ENCODE data around the gene ZMAT3. TPM values are rescaled to one million over a fixed set of nuclear protein-coding genes. Genes with fewer than 3 reads are reported as not detected.
A peak's percentile ranks its signal among the peaks of the same experiment; 100 is the strongest.

Gene ZMAT3
- total and polyA plus RNA-seq, 2 of the 8 experiments (the other 6 are each of a cell fraction or from before 2014, with no cell fraction given): 5.0 to 9.2 TPM

GRCh38 chr3:179071323-179072099, at the start of gene ZMAT3 (continued):
- no peak for TF ChIP-seq CTBP2 (IDR thresholded peaks at IDR 0.05; ENCODE audit: borderline replicate concordance, insufficient read depth, insufficient read length, low read length)
- peak; percentile 83 for TF ChIP-seq MAX (IDR thresholded peaks at IDR 0.05)
- TF ChIP-seq CHD2 (IDR thresholded peaks at IDR 0.05; ENCODE audit: low read length): no peak
- no peak for TF ChIP-seq JUN (IDR thresholded peaks at IDR 0.05; ENCODE audit: low read depth, low read length)
- TF ChIP-seq E2F6 (IDR thresholded peaks at IDR 0.05): no peak; the same call in 1 of the 2 replicates
- no peak for TF ChIP-seq CEBPB (IDR thresholded peaks at IDR 0.05; ENCODE audit: low read depth, low read length)
- TF ChIP-seq NANOG (IDR thresholded peaks at IDR 0.05; ENCODE audit: insufficient read depth, low read depth, low read length, poor library complexity, severe bottlenecking): no peak
- no peak for TF ChIP-seq TEAD4 (IDR thresholded peaks at IDR 0.05; ENCODE audit: low read depth, low read length)
- no peak for TF ChIP-seq SP1 (IDR thresholded peaks at IDR 0.05; ENCODE audit: low read depth, low read length)
- no peak for TF ChIP-seq CHD1 (IDR thresholded peaks at IDR 0.05; ENCODE audit: low read depth, low read length)
- no peak for TF ChIP-seq RXRA (IDR thresholded peaks at IDR 0.05; ENCODE audit: insufficient read depth, low read depth, low read length)
- TF ChIP-seq EGR1 (IDR thresholded peaks at IDR 0.05; ENCODE audit: borderline replicate concordance, low read depth, low read length): no peak
- no peak for TF ChIP-seq JUND (IDR thresholded peaks at IDR 0.05; ENCODE audit: low read length)
- no peak for TF ChIP-seq GTF2F1 (IDR thresholded peaks at IDR 0.05; ENCODE audit: borderline replicate concordance, low read depth, low read length)
- no peak for TF ChIP-seq EP300 (IDR thresholded peaks at IDR 0.05; ENCODE audit: borderline replicate concordance in 1 of 2, low read depth in 2 of 2, low read length in 2 of 2)
- no peak for TF ChIP-seq FOSL1 (IDR thresholded peaks at IDR 0.05; ENCODE audit: insufficient read depth, low read depth, low read length)
- TF ChIP-seq, protein P1, sequence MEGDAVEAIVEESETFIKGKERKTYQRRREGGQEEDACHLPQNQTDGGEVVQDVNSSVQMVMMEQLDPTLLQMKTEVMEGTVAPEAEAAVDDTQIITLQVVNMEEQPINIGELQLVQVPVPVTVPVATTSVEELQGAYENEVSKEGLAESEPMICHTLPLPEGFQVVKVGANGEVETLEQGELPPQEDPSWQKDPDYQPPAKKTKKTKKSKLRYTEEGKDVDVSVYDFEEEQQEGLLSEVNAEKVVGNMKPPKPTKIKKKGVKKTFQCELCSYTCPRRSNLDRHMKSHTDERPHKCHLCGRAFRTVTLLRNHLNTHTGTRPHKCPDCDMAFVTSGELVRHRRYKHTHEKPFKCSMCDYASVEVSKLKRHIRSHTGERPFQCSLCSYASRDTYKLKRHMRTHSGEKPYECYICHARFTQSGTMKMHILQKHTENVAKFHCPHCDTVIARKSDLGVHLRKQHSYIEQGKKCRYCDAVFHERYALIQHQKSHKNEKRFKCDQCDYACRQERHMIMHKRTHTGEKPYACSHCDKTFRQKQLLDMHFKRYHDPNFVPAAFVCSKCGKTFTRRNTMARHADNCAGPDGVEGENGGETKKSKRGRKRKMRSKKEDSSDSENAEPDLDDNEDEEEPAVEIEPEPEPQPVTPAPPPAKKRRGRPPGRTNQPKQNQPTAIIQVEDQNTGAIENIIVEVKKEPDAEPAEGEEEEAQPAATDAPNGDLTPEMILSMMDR (IDR thresholded peaks at IDR 0.05; ENCODE audit: control extremely low read depth in 1 of 3, insufficient read depth in 1 of 3, low read depth in 1 of 3, low read length in 3 of 3): no peak
- no peak for TF ChIP-seq SRF (IDR thresholded peaks at IDR 0.05; ENCODE audit: low read depth, low read length)
- TF ChIP-seq TAF1 (IDR thresholded peaks at IDR 0.05; ENCODE audit: low read depth, low read length): peak; percentile 70
- no peak for TF ChIP-seq TCF12 (IDR thresholded peaks at IDR 0.05; ENCODE audit: low read depth, low read length)
- TF ChIP-seq RAD21 (IDR thresholded peaks at IDR 0.05 in 1 of 2, conservative IDR thresholded peaks at IDR 0.05 in 1 of 2; ENCODE audit: low read depth in 2 of 2, low read length in 2 of 2): no peak; a peak in 1 of 4 replicates
